GM06990 (cell line): Measurements from ENCODE around the gene STIL.

Experiments used
- DNase-seq: peaks from one replicate; pipeline ENCODE4 v3.0.0-alpha.2; 2011; ENCODE audit not compliant: insufficient read length; ENCODE audit errors: extremely low read depth
- H3K27me3 ChIP-seq: replicated peaks from 2 replicates; pipeline ENCODE4 v1.6.0; 2011; ENCODE audit warnings: low read length; ENCODE audit not compliant: control insufficient read depth, insufficient read depth
- H3K36me3 ChIP-seq: 2 replicates; pipeline ENCODE4 v1.5.1; 2011; ENCODE audit warnings: low read length; ENCODE audit not compliant: control insufficient read depth, insufficient read depth
- H3K4me3 ChIP-seq: replicated peaks from 2 replicates; pipeline ENCODE4 v1.5.1; 2011; ENCODE audit warnings: low read depth, mild to moderate bottlenecking, control low read depth, low read length
- CTCF ChIP-seq: IDR thresholded peaks from 2 replicates; pipeline ENCODE4 v1.5.1; 2011; ENCODE audit warnings: low read length, control low read depth, mild to moderate bottlenecking, inconsistent platforms; ENCODE audit not compliant: insufficient read depth, poor library complexity, severe bottlenecking

STIL gene

GRCh38 chr1:47333922-47334764 lies 20.2 kb upstream of the STIL start:
- Histone ChIP-seq H3K4me3 (peak overlapping the region; percentile 85), H3K27me3 (no peaks in the 10 kb centered on the region), H3K36me3 (no peaks in the 10 kb centered on the region)
- DNase-seq: peak; percentile 91
- peak; percentile 37 for TF ChIP-seq CTCF

GRCh38 chr1:47333578-47333921 lies 19.6 kb upstream of the STIL start, which contains the start of gene CMPK1:
CMPK1 (plus strand) TSS chr1:47333790; CDS start chr1:47333946, 156 bp downstream.
- peak; percentile 34 for TF ChIP-seq CTCF
- peak; percentile 87 for DNase-seq

GRCh38 chr1:47332779-47333577 lies 19.0 kb upstream of the STIL start:
- no peak for DNase-seq
- TF ChIP-seq CTCF: no peak
- Histone ChIP-seq H3K36me3 (no peaks in the 10 kb centered on the region), H3K4me3 (peak overlapping the region; percentile 77), H3K27me3 (no peaks in the 10 kb centered on the region)

More at GRCh38 chr1:47333578-47333921, 19.6 kb upstream of the STIL start, which contains the start of gene CMPK1:
- no peaks in the 10 kb centered on the region for H3K27me3 ChIP-seq
- H3K4me3 ChIP-seq: peak within 1 kb of the TSS; percentile 85
- no peaks in the 10 kb centered on the region for H3K36me3 ChIP-seq

GRCh38 chr1:47331875-47332274 lies 17.9 kb upstream of the STIL start:
- Histone ChIP-seq H3K36me3 (no peaks in the 10 kb centered on the region), H3K4me3 (no peak overlapping the region), H3K27me3 (no peaks in the 10 kb centered on the region)
- no peak for TF ChIP-seq CTCF
- no peak for DNase-seq

- no peak for DNase-seq
Measured at GRCh38 chr1:47330212-47330611, 16.3 kb upstream of the STIL start.

More at GRCh38 chr1:47330212-47330611, 16.3 kb upstream of the STIL start:
- TF ChIP-seq CTCF: no peak
- Histone ChIP-seq H3K4me3 (no peak overlapping the region), H3K27me3 (no peaks in the 10 kb centered on the region), H3K36me3 (no peaks in the 10 kb centered on the region)
